ENCODE measurements around the gene NCOA6. TPM values are rescaled to one million over a fixed set of nuclear protein-coding genes. Genes with fewer than 3 reads are reported as not detected.

The NCOA6 gene
- polyA plus RNA-seq, 1 of the 3 experiments (the other 2 are of a cell fraction): 14.5 TPM

GRCh38 chr20:34843421-34843820, 18.0 kb upstream of the NCOA6 start:
- 89% methylated on average over 2 of the region's 2 CpGs for WGBS (ENCODE audit: low lambda C conversion rate)
- H3K27ac ChIP-seq (ENCODE audit: low read depth in 2 of 2, low read length in 1 of 2): no peak overlapping the region
- ChIA-PET POLR2A (no interaction called here), CTCF (no interaction called here)
- no peaks in the 10 kb centered on the region for H3F3A ChIP-seq (replicated peaks; ENCODE audit: insufficient read depth)
- H3K9ac ChIP-seq: no peak overlapping the region
- peaks cover 0 to 2% of the 10 kb centered on the region in 2 experiments for H3K36me3 ChIP-seq (replicated peaks in 1 of 2; ENCODE audit: control insufficient read depth in 1 of 2, insufficient read depth in 2 of 2, low read length in 1 of 2)
- H2AFZ ChIP-seq (ENCODE audit: low read depth): no peak overlapping the region
- H3K9me2 ChIP-seq: no peaks in the 10 kb centered on the region
- H4K20me1 ChIP-seq (ENCODE audit: insufficient read depth): no peaks in the 10 kb centered on the region
- H3K4me3 ChIP-seq (ENCODE audit: low read depth in 2 of 2, low read length in 1 of 2): no peak overlapping the region
- H3K4me1 ChIP-seq (ENCODE audit: control insufficient read depth in 1 of 2, insufficient read depth in 2 of 2, low read depth in 1 of 2, low read length in 1 of 2): no peaks in the 10 kb centered on the region
- no peak for DNase-seq
- H3K9me3 ChIP-seq: no peaks in the 10 kb centered on the region
- no peak for TF ChIP-seq FOXM1 (IDR thresholded peaks at IDR 0.05; ENCODE audit: low read depth)
- no peak for TF ChIP-seq NRF1 (IDR thresholded peaks at IDR 0.05; ENCODE audit: low read depth, low read length)
- TF ChIP-seq IRF3 (IDR thresholded peaks at IDR 0.05; ENCODE audit: low read depth, low read length): no peak
- no peak for TF ChIP-seq TCF12 (IDR thresholded peaks at IDR 0.05)
- TF ChIP-seq RXRA (IDR thresholded peaks at IDR 0.05; ENCODE audit: borderline replicate concordance, low read depth): no peak
- TF ChIP-seq EP300 (IDR thresholded peaks at IDR 0.05; ENCODE audit: borderline replicate concordance in 1 of 2, low read depth in 1 of 2, low read length in 1 of 2): no peak
- TF ChIP-seq REST (IDR thresholded peaks at IDR 0.05; ENCODE audit: low read depth, low read length): no peak
- no peak for TF ChIP-seq YY1 (IDR thresholded peaks at IDR 0.05; ENCODE audit: low read depth)
- no peak for TF ChIP-seq MAX (IDR thresholded peaks at IDR 0.05; ENCODE audit: low read depth)
- no peak for TF ChIP-seq GATA2 (CRISPR knock-in tag; IDR thresholded peaks at IDR 0.05)
- no peak for TF ChIP-seq TEAD4 (IDR thresholded peaks at IDR 0.05; ENCODE audit: borderline replicate concordance, insufficient read depth)
- TF ChIP-seq ELF1 (IDR thresholded peaks at IDR 0.05): no peak
- TF ChIP-seq TAF1 (IDR thresholded peaks at IDR 0.05; ENCODE audit: borderline replicate concordance, low read depth, low read length): no peak
- no peak for TF ChIP-seq USF1 (IDR thresholded peaks at IDR 0.05; ENCODE audit: borderline replicate concordance, low read depth)
- TF ChIP-seq NFIC (IDR thresholded peaks at IDR 0.05; ENCODE audit: borderline replicate concordance): no peak
- no peak for TF ChIP-seq SIN3A (IDR thresholded peaks at IDR 0.05; ENCODE audit: borderline replicate concordance, low read depth, low read length)
- TF ChIP-seq MEF2A (IDR thresholded peaks at IDR 0.05; ENCODE audit: borderline replicate concordance, low read depth): no peak
- no peak for TF ChIP-seq CHD2 (IDR thresholded peaks at IDR 0.05; ENCODE audit: low read length, partially characterized antibody)
- TF ChIP-seq CTCF (IDR thresholded peaks at IDR 0.05): no peak
- no peak overlapping the region for H3K4me2 ChIP-seq
- no peaks in the 10 kb centered on the region for H3K27me3 ChIP-seq (ENCODE audit: insufficient read depth)
- no peaks in the 10 kb centered on the region for H3K79me2 ChIP-seq (ENCODE audit: insufficient read depth)
